ENCODE measurements around the gene GFER.

GFER gene

GRCh38 chr16:1982013-1982433, 2.0 kb upstream of the GFER start:
- H3K14ac ChIP-seq (ENCODE audit: low read length): no peak overlapping the region
- no peak overlapping the region for H2BK5ac ChIP-seq (ENCODE audit: low read length)
- no peak overlapping the region for H4K8ac ChIP-seq (ENCODE audit: low read depth, low read length)
- H3K9me3 ChIP-seq (replicated peaks in 1 of 2; ENCODE audit: control insufficient read depth in 2 of 2, insufficient read depth in 1 of 2, low read depth in 1 of 2, low read length in 2 of 2): no peaks in the 10 kb centered on the region
- no peak overlapping the region for H3K4me3 ChIP-seq (ENCODE audit: low read length in 2 of 2)
- H3K23ac ChIP-seq (ENCODE audit: low read depth, low read length, poor library complexity): no peak overlapping the region
- peak overlapping the region; percentile 31 for H3K18ac ChIP-seq (ENCODE audit: low read length)
- H4K91ac ChIP-seq (ENCODE audit: low read depth, low read length, poor library complexity): no peak overlapping the region
- no CpG with 5 or more reads among the region's 5 CpGs for WGBS, 2 donors (ENCODE audit: extremely low coverage in 2 of 2, insufficient read length in 2 of 2, insufficient replicate concordance in 1 of 2)
- H3K27me3 ChIP-seq (ENCODE audit: control insufficient read depth in 3 of 3, insufficient read depth in 3 of 3, low read depth in 1 of 3, low read length in 3 of 3): peaks cover 0 to 50% (median 18%) of the 10 kb centered on the region in 3 experiments
- no peak overlapping the region for H3K4ac ChIP-seq (ENCODE audit: low read length)
- H3K36me3 ChIP-seq (replicated peaks in 1 of 2; ENCODE audit: control insufficient read depth in 2 of 2, insufficient read depth in 2 of 2, low read length in 2 of 2): peaks cover 24 to 38% of the 10 kb centered on the region in 2 donors
- H2BK120ac ChIP-seq (ENCODE audit: low read depth, low read length): no peak overlapping the region
- H3K4me1 ChIP-seq (ENCODE audit: control insufficient read depth in 2 of 2, insufficient read depth in 1 of 2, low read depth in 1 of 2, low read length in 2 of 2): peaks cover 17 to 31% of the 10 kb centered on the region in 2 donors
- H2BK15ac ChIP-seq (ENCODE audit: low read length): peak overlapping the region; percentile 37
- H2AK5ac ChIP-seq (ENCODE audit: low read depth, low read length): peak overlapping the region; percentile 68
- no peak overlapping the region for H3K27ac ChIP-seq (replicated peaks; ENCODE audit: low read length)
- no peak overlapping the region for H2AFZ ChIP-seq (ENCODE audit: low read length)
- H3K79me1 ChIP-seq (ENCODE audit: low read depth, low read length): peaks cover 11% of the 10 kb centered on the region
- no peak overlapping the region for H3K9ac ChIP-seq (ENCODE audit: low read depth, low read length, poor library complexity)
- DNase-seq (ENCODE audit: low spot score): no peak
- H2BK12ac ChIP-seq (ENCODE audit: low read length): no peak overlapping the region
- no peak overlapping the region for H3K4me2 ChIP-seq (ENCODE audit: insufficient read depth, low read length, poor library complexity, severe bottlenecking)

GRCh38 chr16:1982991-1983543, 926 bp upstream of the GFER start:
- peak overlapping the region; percentile 40 for H3K27ac ChIP-seq (replicated peaks; ENCODE audit: low read length)

GRCh38 chr16:1984347-1985225, 593 bp downstream of the GFER start:
- no peak for DNase-seq (ENCODE audit: low spot score)
- H3K27me3 ChIP-seq (ENCODE audit: control insufficient read depth in 3 of 3, insufficient read depth in 3 of 3, low read depth in 1 of 3, low read length in 3 of 3): peaks cover 9 to 46% (median 21%) of the 10 kb centered on the region in 3 experiments
- H3K18ac ChIP-seq (ENCODE audit: low read length): peak overlapping the region; percentile 97
- H3K14ac ChIP-seq (ENCODE audit: low read length): no peak overlapping the region
- H2BK5ac ChIP-seq (ENCODE audit: low read length): peak overlapping the region; percentile 47
- H3K36me3 ChIP-seq (replicated peaks in 1 of 2; ENCODE audit: control insufficient read depth in 2 of 2, insufficient read depth in 2 of 2, low read length in 2 of 2): peaks cover 22 to 24% of the 10 kb centered on the region in 2 donors
- H3K27ac ChIP-seq (replicated peaks; ENCODE audit: low read length): peak overlapping the region; percentile 60
- H2AFZ ChIP-seq (ENCODE audit: low read length): peak overlapping the region; percentile 99
- no peaks in the 10 kb centered on the region for H3K9me3 ChIP-seq (replicated peaks in 1 of 2; ENCODE audit: control insufficient read depth in 2 of 2, insufficient read depth in 1 of 2, low read depth in 1 of 2, low read length in 2 of 2)
- peak overlapping the region; percentile 18 for H2BK12ac ChIP-seq (ENCODE audit: low read length)
- H3K4me3 ChIP-seq (ENCODE audit: low read length in 2 of 2): peak overlapping the region; percentile 87 to 93
- H3K9ac ChIP-seq (ENCODE audit: low read depth, low read length, poor library complexity): peak overlapping the region; percentile 86
- no peak overlapping the region for H4K91ac ChIP-seq (ENCODE audit: low read depth, low read length, poor library complexity)
- H3K4me2 ChIP-seq (ENCODE audit: insufficient read depth, low read length, poor library complexity, severe bottlenecking): peak overlapping the region; percentile 76
- peak overlapping the region; percentile 98 for H2AK5ac ChIP-seq (ENCODE audit: low read depth, low read length)
- peaks cover 17 to 34% of the 10 kb centered on the region in 2 donors for H3K4me1 ChIP-seq (ENCODE audit: control insufficient read depth in 2 of 2, insufficient read depth in 1 of 2, low read depth in 1 of 2, low read length in 2 of 2)
- H2BK15ac ChIP-seq (ENCODE audit: low read length): peak overlapping the region; percentile 55
- no peak overlapping the region for H4K8ac ChIP-seq (ENCODE audit: low read depth, low read length)
- H3K4ac ChIP-seq (ENCODE audit: low read length): peak overlapping the region; percentile 94
- peaks cover 13% of the 10 kb centered on the region for H3K79me1 ChIP-seq (ENCODE audit: low read depth, low read length)
- H2BK120ac ChIP-seq (ENCODE audit: low read depth, low read length): peak overlapping the region; percentile 35
- peak overlapping the region; percentile 93 for H3K23ac ChIP-seq (ENCODE audit: low read depth, low read length, poor library complexity)
- WGBS, 2 donors (ENCODE audit: extremely low coverage in 2 of 2, insufficient read length in 2 of 2, insufficient replicate concordance in 1 of 2): no CpG with 5 or more reads among the region's 58 CpGs

More at GRCh38 chr16:1982991-1983543, 926 bp upstream of the GFER start:
- H4K8ac ChIP-seq (ENCODE audit: low read depth, low read length): no peak overlapping the region
- peaks cover 11% of the 10 kb centered on the region for H3K79me1 ChIP-seq (ENCODE audit: low read depth, low read length)
- H3K4me3 ChIP-seq (ENCODE audit: low read length in 2 of 2): peak overlapping the region; percentile 87 to 88
- H3K23ac ChIP-seq (ENCODE audit: low read depth, low read length, poor library complexity): peak overlapping the region; percentile 98
- H2BK12ac ChIP-seq (ENCODE audit: low read length): no peak overlapping the region
- H3K18ac ChIP-seq (ENCODE audit: low read length): peak overlapping the region; percentile 100
- H2AK5ac ChIP-seq (ENCODE audit: low read depth, low read length): no peak overlapping the region
- peak overlapping the region; percentile 96 for H3K4me2 ChIP-seq (ENCODE audit: insufficient read depth, low read length, poor library complexity, severe bottlenecking)
- H3K36me3 ChIP-seq (replicated peaks in 1 of 2; ENCODE audit: control insufficient read depth in 2 of 2, insufficient read depth in 2 of 2, low read length in 2 of 2): peaks cover 22 to 32% of the 10 kb centered on the region in 2 donors
- H3K4ac ChIP-seq (ENCODE audit: low read length): no peak overlapping the region
- DNase-seq (ENCODE audit: low spot score): no peak
- H2BK5ac ChIP-seq (ENCODE audit: low read length): peak overlapping the region; percentile 87
- no peaks in the 10 kb centered on the region for H3K9me3 ChIP-seq (replicated peaks in 1 of 2; ENCODE audit: control insufficient read depth in 2 of 2, insufficient read depth in 1 of 2, low read depth in 1 of 2, low read length in 2 of 2)
- no peak overlapping the region for H2BK15ac ChIP-seq (ENCODE audit: low read length)
- no peak overlapping the region for H3K9ac ChIP-seq (ENCODE audit: low read depth, low read length, poor library complexity)
- no CpG with 5 or more reads among the region's 19 CpGs for WGBS, 2 donors (ENCODE audit: extremely low coverage in 2 of 2, insufficient read length in 2 of 2, insufficient replicate concordance in 1 of 2)
- no peak overlapping the region for H4K91ac ChIP-seq (ENCODE audit: low read depth, low read length, poor library complexity)
- peaks cover 17 to 31% of the 10 kb centered on the region in 2 donors for H3K4me1 ChIP-seq (ENCODE audit: control insufficient read depth in 2 of 2, insufficient read depth in 1 of 2, low read depth in 1 of 2, low read length in 2 of 2)
- peak overlapping the region; percentile 99 for H2AFZ ChIP-seq (ENCODE audit: low read length)
- no peak overlapping the region for H2BK120ac ChIP-seq (ENCODE audit: low read depth, low read length)
- H3K14ac ChIP-seq (ENCODE audit: low read length): no peak overlapping the region
- H3K27me3 ChIP-seq (ENCODE audit: control insufficient read depth in 3 of 3, insufficient read depth in 3 of 3, low read depth in 1 of 3, low read length in 3 of 3): peaks cover 0 to 48% (median 18%) of the 10 kb centered on the region in 3 experiments

All from neuronal stem cell (in vitro differentiated cells).